Measurements from ENCODE around the gene SPRY4. TPM values are rescaled to one million over a fixed set of nuclear protein-coding genes. Genes with fewer than 3 reads are reported as not detected.
A peak's percentile ranks its signal among the peaks of the same experiment; 100 is the strongest.

Gene SPRY4
- total and polyA plus RNA-seq, 3 experiments from 2014 or later = 1.1 to 1.4 TPM; not detected in 1

DNA sequence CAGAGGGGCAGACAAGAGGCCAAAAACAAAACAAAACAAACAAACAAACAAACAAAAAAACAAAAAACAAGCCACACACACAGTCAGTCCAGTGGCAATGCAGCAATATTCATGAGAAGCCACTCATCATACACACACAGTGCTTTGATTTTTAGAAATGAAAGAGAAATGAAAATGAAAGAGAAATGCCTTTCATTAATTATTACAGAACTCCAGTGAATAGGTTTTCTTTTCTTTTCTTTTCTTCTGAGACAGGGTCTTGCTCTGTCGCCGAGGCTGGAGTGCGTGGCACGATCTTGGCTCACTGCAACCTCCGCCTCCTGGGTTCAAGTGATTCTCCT, 36.9 kb downstream of the SPRY4 start:
- H3K36me3 ChIP-seq (ENCODE audit: insufficient read depth, low read length) = no peaks in the 10 kb centered on the region
- Mint-ChIP-seq H3K4me3 (peak overlapping the region in 1 of 7 donors; percentile 6), H3K9me3 (no peaks in the 10 kb centered on the region), H3K4me1 (peaks cover 8 to 10% (median 9%) of the 10 kb centered on the region in 3 donors), H3K36me3 (peaks cover 0 to 1% (median 0%) of the 10 kb centered on the region in 3 donors), H3K27me3 (peaks cover 0 to 5% of the 10 kb centered on the region in 2 donors), H3K27ac (no peak overlapping the region)
- no peaks in the 10 kb centered on the region for H3K9me3 ChIP-seq (ENCODE audit: low read length)
- H3K27me3 ChIP-seq (ENCODE audit: insufficient read depth, low read length, poor library complexity, severe bottlenecking) = no peaks in the 10 kb centered on the region
- POLR2A ChIA-PET = no interaction called here
- H3K27ac ChIP-seq (ENCODE audit: low read depth, low read length) = no peak overlapping the region
- CTCF ChIA-PET = no interaction called here
- H3K4me3 ChIP-seq (ENCODE audit: low read length) = no peak overlapping the region
- H3K4me1 ChIP-seq (ENCODE audit: insufficient read depth, low read length) = no peaks in the 10 kb centered on the region
- DNase-seq = no peak

DNA sequence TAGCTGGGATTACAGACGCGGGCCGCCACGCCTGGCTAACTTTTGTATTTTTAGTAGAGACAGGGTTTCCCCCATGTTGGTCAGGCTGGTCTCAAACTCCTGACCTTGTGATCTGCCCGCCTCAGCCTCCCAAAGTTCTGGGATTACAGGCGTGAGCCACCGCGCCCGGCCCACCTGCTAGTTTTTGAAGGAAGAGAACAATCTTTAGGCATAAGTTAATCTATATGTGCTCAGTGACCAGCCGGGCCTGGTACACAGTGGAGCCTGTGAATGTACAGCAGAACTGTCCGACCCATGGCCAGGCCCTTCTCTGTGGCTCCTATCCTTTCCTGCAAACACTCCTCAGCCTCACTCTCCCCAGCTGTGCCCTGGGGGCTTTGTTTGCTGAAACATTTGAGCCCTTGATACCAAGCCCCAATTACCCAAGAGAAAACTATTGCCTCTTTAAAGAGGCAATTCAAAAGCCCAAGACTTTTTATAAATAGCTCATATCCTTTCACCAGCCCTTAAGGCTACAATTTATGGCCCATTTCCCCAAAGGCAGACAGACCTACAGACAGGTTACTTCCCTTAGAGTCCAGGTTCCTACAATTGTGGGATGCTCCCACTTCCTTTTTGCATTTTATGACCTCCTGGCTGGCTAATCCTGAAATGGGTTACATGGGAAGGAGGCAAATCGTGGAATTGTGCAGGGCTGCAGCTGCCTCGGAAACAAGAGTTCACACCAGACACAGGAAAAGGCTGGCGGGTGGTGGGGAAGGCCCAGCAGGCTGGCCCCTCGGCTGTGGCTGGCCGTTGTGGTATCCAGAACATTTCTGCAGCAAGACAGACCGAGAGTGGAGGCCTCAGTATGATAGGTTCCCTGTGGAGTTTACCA, 37.5 kb downstream of the SPRY4 start:
- ChIA-PET CTCF (no interaction called here), POLR2A (no interaction called here)
- Mint-ChIP-seq H3K27ac (peak overlapping the region in 2 of 8 donors; percentile 35 to 61), H3K4me1 (peaks cover 8 to 10% (median 9%) of the 10 kb centered on the region in 3 donors), H3K36me3 (peaks cover 0 to 1% (median 0%) of the 10 kb centered on the region in 3 donors), H3K27me3 (peaks cover 0 to 5% of the 10 kb centered on the region in 2 donors), H3K4me3 (peak overlapping the region in 1 of 7 donors; percentile 6), H3K9me3 (no peaks in the 10 kb centered on the region)
- Histone ChIP-seq H3K36me3 (ENCODE audit: insufficient read depth, low read length) (no peaks in the 10 kb centered on the region), H3K9me3 (ENCODE audit: low read length) (no peaks in the 10 kb centered on the region), H3K27ac (ENCODE audit: low read depth, low read length) (no peak overlapping the region), H3K27me3 (ENCODE audit: insufficient read depth, low read length, poor library complexity, severe bottlenecking) (no peaks in the 10 kb centered on the region), H3K4me3 (ENCODE audit: low read length) (no peak overlapping the region), H3K4me1 (ENCODE audit: insufficient read depth, low read length) (no peaks in the 10 kb centered on the region)
- peak in 1 of 5 donors; percentile 21 for DNase-seq

DNA sequence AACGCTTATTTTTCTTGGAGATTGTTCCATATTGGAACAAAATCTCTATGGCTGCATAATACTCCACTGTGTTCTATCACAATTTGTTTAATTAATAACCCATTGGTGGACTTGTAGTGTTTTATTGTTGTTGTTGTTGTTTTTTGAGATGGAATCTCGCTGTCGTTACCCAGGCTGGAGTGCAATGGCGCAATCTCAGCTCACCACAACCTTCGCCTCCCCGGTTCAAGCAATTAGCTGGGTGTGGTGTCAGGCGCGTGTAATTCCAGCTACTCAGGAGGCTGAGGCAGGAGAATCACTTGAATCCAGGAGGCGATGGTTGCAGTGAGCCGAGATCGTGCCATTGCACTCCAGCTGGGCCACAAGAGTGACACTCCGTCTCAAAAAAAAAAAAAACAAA, 38.7 kb downstream of the SPRY4 start:
- H3K36me3 ChIP-seq (ENCODE audit: insufficient read depth, low read length) = no peaks in the 10 kb centered on the region
- H3K4me1 Mint-ChIP-seq = peaks cover 8 to 10% (median 9%) of the 10 kb centered on the region in 3 donors
- H3K36me3 Mint-ChIP-seq = peaks cover 0 to 1% (median 0%) of the 10 kb centered on the region in 3 donors
- DNase-seq = peak in 1 of 5 donors; percentile 8
- H3K27ac Mint-ChIP-seq = no peak overlapping the region
- peaks cover 0 to 5% of the 10 kb centered on the region in 2 donors for H3K27me3 Mint-ChIP-seq
- H3K27me3 ChIP-seq (ENCODE audit: insufficient read depth, low read length, poor library complexity, severe bottlenecking) = no peaks in the 10 kb centered on the region
- H3K9me3 ChIP-seq (ENCODE audit: low read length) = no peaks in the 10 kb centered on the region
- ChIA-PET POLR2A (no interaction called here), CTCF (no interaction called here)
- H3K9me3 Mint-ChIP-seq = no peaks in the 10 kb centered on the region
- H3K4me3 Mint-ChIP-seq = no peak overlapping the region
- no peaks in the 10 kb centered on the region for H3K4me1 ChIP-seq (ENCODE audit: insufficient read depth, low read length)
- H3K27ac ChIP-seq (ENCODE audit: low read depth, low read length) = no peak overlapping the region
- H3K4me3 ChIP-seq (ENCODE audit: low read length) = no peak overlapping the region

DNA sequence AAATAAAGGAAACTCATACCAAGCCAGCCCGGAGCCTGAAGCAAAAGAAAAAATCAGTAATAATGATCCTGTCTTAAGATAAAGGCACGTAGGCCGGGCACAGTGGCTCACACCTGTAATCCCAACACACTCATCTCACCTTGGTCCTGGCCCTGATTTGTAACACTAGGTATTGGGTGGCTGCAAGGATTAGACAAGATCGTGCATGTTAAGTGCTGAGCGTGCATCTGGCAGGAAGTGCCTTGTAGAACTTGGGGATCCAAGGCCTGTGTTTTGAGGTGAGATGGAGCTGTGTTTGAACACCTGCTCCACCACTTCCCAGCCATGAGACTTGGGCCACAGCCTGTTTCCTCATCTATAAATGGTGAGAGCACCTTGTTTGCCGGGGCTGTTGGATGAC, 41.5 kb downstream of the SPRY4 start:
- ChIA-PET CTCF (no interaction called here), POLR2A (no interaction called here)
- no peak for DNase-seq

DNA sequence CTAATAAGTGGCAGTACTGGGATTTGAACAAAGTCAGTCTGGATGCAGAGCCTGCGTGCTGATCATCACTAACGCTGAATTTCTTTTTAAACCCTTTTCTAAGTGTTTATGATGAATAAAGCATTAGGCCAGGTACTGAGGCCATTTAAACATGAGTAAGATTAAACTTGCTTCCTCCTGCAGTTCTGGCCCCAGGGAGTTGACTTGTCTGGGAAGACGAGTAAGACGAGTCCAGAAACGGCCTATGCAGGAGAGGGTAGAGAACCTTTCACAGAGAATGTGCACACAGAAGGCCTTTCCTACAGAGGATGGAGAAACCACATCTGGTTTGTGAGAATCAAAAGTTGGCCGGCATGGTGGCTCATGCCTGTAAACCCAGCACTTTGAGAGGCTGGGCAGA, 42.9 kb downstream of the SPRY4 start:
- H3K4me3 ChIP-seq (ENCODE audit: low read length) = no peak overlapping the region
- no peak for DNase-seq
- H3K4me1 ChIP-seq (ENCODE audit: insufficient read depth, low read length) = no peaks in the 10 kb centered on the region
- Mint-ChIP-seq H3K4me1 (no peaks in the 10 kb centered on the region), H3K27ac (no peak overlapping the region), H3K4me3 (no peak overlapping the region), H3K36me3 (peaks cover 0 to 1% (median 0%) of the 10 kb centered on the region in 3 donors), H3K27me3 (no peaks in the 10 kb centered on the region), H3K9me3 (no peaks in the 10 kb centered on the region)
- H3K27me3 ChIP-seq (ENCODE audit: insufficient read depth, low read length, poor library complexity, severe bottlenecking) = no peaks in the 10 kb centered on the region
- no peak overlapping the region for H3K27ac ChIP-seq (ENCODE audit: low read depth, low read length)
- ChIA-PET CTCF (no interaction called here), POLR2A (no interaction called here)
- no peaks in the 10 kb centered on the region for H3K36me3 ChIP-seq (ENCODE audit: insufficient read depth, low read length)
- H3K9me3 ChIP-seq (ENCODE audit: low read length) = no peaks in the 10 kb centered on the region

More for the DNA sequence above, 41.5 kb downstream of the SPRY4 start:
- no peaks in the 10 kb centered on the region for H3K9me3 Mint-ChIP-seq
- no peaks in the 10 kb centered on the region for H3K4me1 ChIP-seq (ENCODE audit: insufficient read depth, low read length)
- H3K27ac ChIP-seq (ENCODE audit: low read depth, low read length) = no peak overlapping the region
- H3K36me3 ChIP-seq (ENCODE audit: insufficient read depth, low read length) = no peaks in the 10 kb centered on the region
- no peaks in the 10 kb centered on the region for H3K9me3 ChIP-seq (ENCODE audit: low read length)
- no peak overlapping the region for H3K27ac Mint-ChIP-seq
- H3K27me3 Mint-ChIP-seq = no peaks in the 10 kb centered on the region
- H3K4me3 ChIP-seq (ENCODE audit: low read length) = no peak overlapping the region
- H3K27me3 ChIP-seq (ENCODE audit: insufficient read depth, low read length, poor library complexity, severe bottlenecking) = no peaks in the 10 kb centered on the region
- H3K4me1 Mint-ChIP-seq = peaks cover 7 to 9% (median 8%) of the 10 kb centered on the region in 3 donors
- H3K36me3 Mint-ChIP-seq = peaks cover 0 to 1% (median 0%) of the 10 kb centered on the region in 3 donors
- H3K4me3 Mint-ChIP-seq = no peak overlapping the region

DNA sequence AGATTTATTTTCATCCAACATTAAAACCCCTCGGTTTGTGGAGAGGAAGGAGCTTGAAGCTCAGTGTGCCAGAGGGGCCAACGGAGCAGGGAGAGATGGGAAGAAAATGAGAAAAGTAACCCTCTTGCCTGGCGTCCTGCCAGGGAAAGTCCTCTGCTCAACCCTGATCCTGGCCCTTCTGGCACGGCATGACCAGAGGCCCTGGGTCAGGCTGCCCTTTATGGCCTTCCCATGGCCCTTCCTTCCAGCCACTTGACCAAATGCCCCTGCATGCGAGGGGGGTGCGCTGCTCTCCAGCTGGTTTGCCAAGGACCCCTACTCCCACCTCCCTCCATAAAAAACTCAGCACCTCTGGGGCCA, 43.8 kb downstream of the SPRY4 start:
- H3K4me1 Mint-ChIP-seq = no peaks in the 10 kb centered on the region

DNA sequence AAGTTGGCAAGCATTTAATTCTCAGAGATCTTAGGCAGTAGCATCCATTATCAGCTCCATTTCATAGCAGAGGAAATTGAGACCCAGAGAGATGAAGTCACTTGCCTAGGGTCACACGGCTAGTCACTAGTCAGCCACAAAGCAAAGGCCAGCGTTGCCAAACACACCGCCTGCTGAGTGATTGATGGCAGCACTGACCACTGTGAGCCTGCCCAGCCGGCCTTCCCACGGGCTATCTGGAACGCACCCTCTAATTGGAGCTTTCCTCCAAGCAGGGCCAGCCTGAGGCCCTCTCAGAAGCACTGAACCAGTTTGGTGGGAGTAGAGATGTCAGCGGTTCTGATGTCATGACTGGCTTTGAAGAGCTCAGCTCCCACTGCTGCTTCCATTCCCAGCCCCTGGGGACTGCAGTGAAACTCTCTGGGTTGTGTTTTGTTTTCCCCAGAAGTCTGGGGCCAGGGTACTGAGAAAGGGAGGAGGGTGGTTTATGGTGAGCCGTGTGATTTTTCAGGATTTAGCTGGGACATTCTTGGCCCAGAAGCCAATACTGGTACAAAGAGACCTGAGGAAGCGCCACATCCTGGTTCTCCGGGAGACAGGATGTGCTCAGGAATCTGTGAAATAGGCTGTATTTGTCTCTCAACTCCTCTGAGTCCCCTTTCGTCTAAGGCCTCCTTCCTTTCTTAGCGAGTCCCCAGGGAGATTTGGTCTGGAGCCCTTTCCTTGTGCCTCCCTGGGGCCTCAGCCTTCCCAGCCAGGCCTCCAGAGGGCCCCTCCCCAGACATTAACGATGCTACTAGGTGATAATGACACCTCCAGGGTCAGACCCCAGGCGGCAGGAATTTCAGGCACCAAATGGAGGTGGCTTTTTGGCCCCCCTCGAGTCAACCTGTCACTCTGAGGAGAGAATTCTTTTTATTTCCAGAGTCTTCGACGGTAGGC, 44.5 kb downstream of the SPRY4 start:
- Mint-ChIP-seq H3K9me3 (no peaks in the 10 kb centered on the region), H3K27ac (no peak overlapping the region), H3K27me3 (no peaks in the 10 kb centered on the region), H3K36me3 (peaks cover 0 to 1% (median 0%) of the 10 kb centered on the region in 3 donors), H3K4me3 (no peak overlapping the region), H3K4me1 (no peaks in the 10 kb centered on the region)
- Histone ChIP-seq H3K4me3 (ENCODE audit: low read length) (no peak overlapping the region), H3K27ac (ENCODE audit: low read depth, low read length) (no peak overlapping the region), H3K36me3 (ENCODE audit: insufficient read depth, low read length) (no peaks in the 10 kb centered on the region), H3K4me1 (ENCODE audit: insufficient read depth, low read length) (no peaks in the 10 kb centered on the region), H3K27me3 (ENCODE audit: insufficient read depth, low read length, poor library complexity, severe bottlenecking) (no peaks in the 10 kb centered on the region), H3K9me3 (ENCODE audit: low read length) (no peaks in the 10 kb centered on the region)
- ChIA-PET CTCF (interaction anchor here (0.9 kb wide), 1 partner anchor 181 kb away, joined by 3 read pairs; no protein-coding TSS in a partner anchor), POLR2A (no interaction called here)
- no peak for DNase-seq

More for the DNA sequence above, 43.8 kb downstream of the SPRY4 start:
- CTCF ChIA-PET = no interaction called here
- Histone ChIP-seq H3K4me3 (ENCODE audit: low read length) (no peak overlapping the region), H3K36me3 (ENCODE audit: insufficient read depth, low read length) (no peaks in the 10 kb centered on the region), H3K4me1 (ENCODE audit: insufficient read depth, low read length) (no peaks in the 10 kb centered on the region), H3K27me3 (ENCODE audit: insufficient read depth, low read length, poor library complexity, severe bottlenecking) (no peaks in the 10 kb centered on the region), H3K9me3 (ENCODE audit: low read length) (no peaks in the 10 kb centered on the region), H3K27ac (ENCODE audit: low read depth, low read length) (no peak overlapping the region)
- Mint-ChIP-seq H3K36me3 (peaks cover 0 to 1% (median 0%) of the 10 kb centered on the region in 3 donors), H3K27ac (peak overlapping the region in 1 of 8 donors; percentile 69), H3K9me3 (no peaks in the 10 kb centered on the region), H3K27me3 (no peaks in the 10 kb centered on the region), H3K4me3 (no peak overlapping the region)
- no peak for DNase-seq
- POLR2A ChIA-PET = no interaction called here

DNA sequence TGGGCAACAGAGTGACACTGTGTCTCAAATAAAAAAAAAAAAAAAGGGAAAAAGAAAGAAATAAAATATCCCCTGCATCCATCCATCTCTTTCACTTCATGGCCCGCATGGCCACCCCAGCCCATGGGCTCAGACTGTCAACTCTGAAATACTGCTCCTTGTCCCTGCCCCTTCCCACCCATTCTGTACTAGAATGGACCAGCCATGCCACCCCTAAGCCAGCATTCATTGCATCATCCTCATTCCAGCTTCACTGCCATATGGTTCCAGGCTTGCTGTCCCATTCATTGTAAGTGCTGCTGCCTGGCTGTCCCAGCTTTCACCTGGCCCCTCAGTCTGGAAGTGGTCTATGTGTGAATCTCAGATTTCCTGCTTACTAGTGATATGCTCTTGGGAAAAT, 46.2 kb downstream of the SPRY4 start:
- Mint-ChIP-seq H3K27me3 (peaks cover 0 to 3% of the 10 kb centered on the region in 2 donors), H3K9me3 (no peaks in the 10 kb centered on the region), H3K27ac (no peak overlapping the region), H3K4me3 (no peak overlapping the region), H3K36me3 (no peaks in the 10 kb centered on the region), H3K4me1 (no peaks in the 10 kb centered on the region)
- Histone ChIP-seq H3K27ac (ENCODE audit: low read depth, low read length) (no peak overlapping the region), H3K4me3 (ENCODE audit: low read length) (no peak overlapping the region), H3K36me3 (ENCODE audit: insufficient read depth, low read length) (no peaks in the 10 kb centered on the region), H3K4me1 (ENCODE audit: insufficient read depth, low read length) (no peaks in the 10 kb centered on the region), H3K9me3 (ENCODE audit: low read length) (no peaks in the 10 kb centered on the region), H3K27me3 (ENCODE audit: insufficient read depth, low read length, poor library complexity, severe bottlenecking) (no peaks in the 10 kb centered on the region)
- no peak for DNase-seq
- POLR2A ChIA-PET = no interaction called here
- CTCF ChIA-PET = no interaction called here
